Globus pallidus (tissue), 1 donor: Measurements from ENCODE around the gene TAB2.
A peak's percentile ranks its signal among the peaks of the same experiment; 100 is the strongest.
"Not testable (repeated sequence)": the region's sequence is repeated elsewhere in the genome, so short reads cannot be mapped to it uniquely, and the experiment has no call there.

Experiments used
- DNase-seq: peaks from one replicate; pipeline ENCODE4 v3.0.0-alpha.2; 2015; ENCODE audit warnings: low spot score

The TAB2 gene

GRCh38 chr6:149311766-149312165 is 5.7 kb upstream of the TAB2 start:
- DNase-seq = no peak

GRCh38 chr6:149313070-149313469 is 4.4 kb upstream of the TAB2 start:
- DNase-seq = no peak

- no peak for DNase-seq
These were observed 3.7 kb upstream of the TAB2 start for GRCh38 chr6:149313861-149314260.

- no peak for DNase-seq
These were observed 3.1 kb upstream of the TAB2 start for GRCh38 chr6:149314325-149314905.

- no peak for DNase-seq
These were observed 1.3 kb upstream of the TAB2 start for GRCh38 chr6:149316108-149316727.

- peak; percentile 85 for DNase-seq
These were observed 520 bp upstream of the TAB2 start for GRCh38 chr6:149316740-149317643.

- peak; percentile 45 for DNase-seq
These were observed 1.2 kb downstream of the TAB2 start for GRCh38 chr6:149318581-149319286.

- no peak for DNase-seq
These were observed 1.9 kb downstream of the TAB2 start for GRCh38 chr6:149319422-149319821.

GRCh38 chr6:149320016-149320415 is 2.5 kb downstream of the TAB2 start:
- not testable (repeated sequence) for DNase-seq

- no peak for DNase-seq
These were observed 3.3 kb downstream of the TAB2 start for GRCh38 chr6:149320796-149321195.

- no peak for DNase-seq
These were observed 5.8 kb downstream of the TAB2 start for GRCh38 chr6:149323353-149323752.

- no peak for DNase-seq
These were observed 6.4 kb downstream of the TAB2 start for GRCh38 chr6:149323925-149324324.

- no peak for DNase-seq
These were observed 6.9 kb downstream of the TAB2 start for GRCh38 chr6:149324428-149324827.

- no peak for DNase-seq
These were observed 8.2 kb downstream of the TAB2 start for GRCh38 chr6:149325648-149326236.

GRCh38 chr6:149327638-149328037 is 10.1 kb downstream of the TAB2 start:
- no peak for DNase-seq

- no peak for DNase-seq
These were observed 10.6 kb downstream of the TAB2 start for GRCh38 chr6:149328083-149328482.

GRCh38 chr6:149329529-149329928 is 12.0 kb downstream of the TAB2 start:
- DNase-seq = no peak

GRCh38 chr6:149330133-149330532 is 12.6 kb downstream of the TAB2 start:
- DNase-seq = no peak

GRCh38 chr6:149331043-149331807 is 13.7 kb downstream of the TAB2 start:
- no peak for DNase-seq

GRCh38 chr6:149331871-149332270 is 14.4 kb downstream of the TAB2 start:
- DNase-seq = no peak

- DNase-seq = no peak
These were observed 15.2 kb downstream of the TAB2 start for GRCh38 chr6:149332602-149333265.
